ENCODE results near the gene SMC4. TPM values are rescaled to one million over a fixed set of nuclear protein-coding genes. Genes with fewer than 3 reads are reported as not detected.

Gene SMC4
- total RNA-seq, 4 donors from 2014 or later: 11.8 to 119 (median 72.4) TPM

GRCh38 chr3:160464971-160465370, 65.5 kb downstream of the SMC4 start:
- Histone ChIP-seq H3K4me1 (no peaks in the 10 kb centered on the region), H3K27me3 (no peaks in the 10 kb centered on the region), H3K4me3 (no peak overlapping the region), H3K36me3 (no peaks in the 10 kb centered on the region), H3K27ac (no peak overlapping the region), H3K9me3 (no peaks in the 10 kb centered on the region)
- DNase-seq: no peak
- TF ChIP-seq CTCF (IDR thresholded peaks at IDR 0.05) (no peak), POLR2A (IDR thresholded peaks at IDR 0.05) (no peak)
- intact Hi-C loops (cut with DNase I; ENCODE audit: low total_unique reads): no loop called here

DNA sequence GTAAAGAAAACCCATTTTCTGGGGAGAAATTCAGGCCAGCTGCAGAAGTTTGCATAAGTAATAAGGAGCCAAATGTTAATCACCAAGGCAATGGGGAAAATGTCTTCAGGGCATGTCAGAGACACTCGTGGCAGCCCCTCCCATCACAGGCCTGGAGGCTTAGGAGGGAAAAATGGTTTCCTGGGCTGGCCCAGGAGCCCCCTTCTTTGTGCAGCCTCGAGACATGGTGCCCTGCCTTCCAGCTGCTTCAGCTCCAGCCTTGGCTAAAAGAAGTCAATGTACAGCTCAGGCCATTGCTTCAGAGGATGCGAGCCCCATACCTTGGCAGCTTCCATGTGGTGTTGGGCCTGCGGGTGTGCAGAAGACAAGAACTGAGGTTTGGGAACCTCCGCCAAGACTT, 70.7 kb downstream of the SMC4 start:
- H3K4me1 ChIP-seq: no peaks in the 10 kb centered on the region
- no peaks in the 10 kb centered on the region for H3K36me3 ChIP-seq
- H3K27me3 ChIP-seq: no peaks in the 10 kb centered on the region
- no peak overlapping the region for H3K27ac ChIP-seq
- TF ChIP-seq CTCF (IDR thresholded peaks at IDR 0.05): no peak
- TF ChIP-seq POLR2A (IDR thresholded peaks at IDR 0.05): no peak
- H3K4me3 ChIP-seq: no peak overlapping the region
- H3K9me3 ChIP-seq: no peaks in the 10 kb centered on the region
- no peak for DNase-seq
- intact Hi-C loops (cut with DNase I; ENCODE audit: low total_unique reads): no loop called here

GRCh38 chr3:160471892-160472291, 72.4 kb downstream of the SMC4 start:
- DNase-seq: no peak
- H3K36me3 ChIP-seq: no peaks in the 10 kb centered on the region
- H3K4me1 ChIP-seq: no peaks in the 10 kb centered on the region
- intact Hi-C loops (cut with DNase I; ENCODE audit: low total_unique reads): no loop called here
- H3K27me3 ChIP-seq: no peaks in the 10 kb centered on the region
- H3K9me3 ChIP-seq: no peaks in the 10 kb centered on the region
- TF ChIP-seq POLR2A (IDR thresholded peaks at IDR 0.05) (no peak), CTCF (IDR thresholded peaks at IDR 0.05) (no peak)
- no peak overlapping the region for H3K4me3 ChIP-seq
- H3K27ac ChIP-seq: no peak overlapping the region

DNA sequence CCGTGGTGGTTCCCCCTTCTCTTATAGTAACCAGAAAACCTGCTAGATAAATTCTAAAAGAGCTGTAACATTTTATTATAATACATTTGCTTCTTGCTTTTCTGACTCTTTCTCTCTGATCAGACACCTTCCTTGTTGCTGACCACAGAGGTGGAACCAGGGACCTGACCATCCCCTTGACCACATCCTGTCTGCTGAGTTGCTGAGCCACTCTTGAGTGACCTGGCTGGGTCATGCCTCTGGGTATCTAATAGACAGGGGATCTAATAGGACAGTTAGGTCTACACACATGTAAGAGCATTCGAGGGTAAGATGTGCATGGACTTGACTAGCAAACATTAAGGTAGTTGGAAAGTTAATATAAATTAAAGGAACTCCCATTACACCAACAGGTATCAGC, 72.9 kb downstream of the SMC4 start:
- DNase-seq: no peak
- no peaks in the 10 kb centered on the region for H3K27me3 ChIP-seq
- H3K4me3 ChIP-seq: no peak overlapping the region
- H3K9me3 ChIP-seq: no peaks in the 10 kb centered on the region
- intact Hi-C loops (cut with DNase I; ENCODE audit: low total_unique reads): no loop called here
- no peaks in the 10 kb centered on the region for H3K4me1 ChIP-seq
- TF ChIP-seq CTCF (IDR thresholded peaks at IDR 0.05) (no peak), POLR2A (IDR thresholded peaks at IDR 0.05) (no peak)
- H3K27ac ChIP-seq: no peak overlapping the region
- no peaks in the 10 kb centered on the region for H3K36me3 ChIP-seq

DNA sequence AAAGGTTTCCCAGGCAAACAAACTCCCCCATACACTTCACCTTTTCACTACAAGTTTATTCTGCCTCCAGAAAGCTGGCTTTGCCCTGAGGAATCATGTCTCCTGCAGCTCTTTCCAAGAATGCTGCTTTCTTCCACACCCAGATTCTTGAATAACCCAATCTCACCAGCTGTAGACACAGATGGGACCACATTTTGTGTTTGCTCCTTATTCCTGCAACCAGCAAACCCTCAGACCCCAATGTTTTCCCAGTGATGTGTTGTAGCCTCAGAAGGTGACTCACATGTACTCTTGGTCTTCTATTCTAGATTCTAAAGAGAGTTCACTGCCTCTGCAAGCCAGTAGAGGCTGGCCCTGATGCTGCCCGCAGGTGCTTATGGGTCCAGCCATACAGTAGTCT, 73.8 kb downstream of the SMC4 start:
- Histone ChIP-seq H3K4me3 (no peak overlapping the region), H3K27me3 (no peaks in the 10 kb centered on the region), H3K27ac (no peak overlapping the region), H3K9me3 (no peaks in the 10 kb centered on the region), H3K36me3 (no peaks in the 10 kb centered on the region), H3K4me1 (no peaks in the 10 kb centered on the region)
- intact Hi-C loops (cut with DNase I; ENCODE audit: low total_unique reads): no loop called here
- no peak for DNase-seq
- no peak for TF ChIP-seq CTCF (IDR thresholded peaks at IDR 0.05)
- no peak for TF ChIP-seq POLR2A (IDR thresholded peaks at IDR 0.05)
